HFF-Myc (cell line): Measurements from ENCODE around the gene CYB5R2.

Source experiments
- DNase-seq: peaks from one replicate; pipeline ENCODE4 v3.0.0-alpha.2; 2011; ENCODE audit warnings: low read depth; ENCODE audit errors: extremely low read depth
- H3K4me3 ChIP-seq: replicated peaks from 2 replicates; pipeline ENCODE4 v1.5.1; 2011; ENCODE audit warnings: low read depth, mild to moderate bottlenecking, control low read depth, low read length
- TF ChIP-seq, protein P1 (sequence below): IDR thresholded peaks from 2 replicates; pipeline ENCODE4 v1.5.1; 2012; ENCODE audit warnings: mild to moderate bottlenecking, low read depth, low read length, control low read depth; ENCODE audit errors: missing control alignments

Gene CYB5R2

DNA sequence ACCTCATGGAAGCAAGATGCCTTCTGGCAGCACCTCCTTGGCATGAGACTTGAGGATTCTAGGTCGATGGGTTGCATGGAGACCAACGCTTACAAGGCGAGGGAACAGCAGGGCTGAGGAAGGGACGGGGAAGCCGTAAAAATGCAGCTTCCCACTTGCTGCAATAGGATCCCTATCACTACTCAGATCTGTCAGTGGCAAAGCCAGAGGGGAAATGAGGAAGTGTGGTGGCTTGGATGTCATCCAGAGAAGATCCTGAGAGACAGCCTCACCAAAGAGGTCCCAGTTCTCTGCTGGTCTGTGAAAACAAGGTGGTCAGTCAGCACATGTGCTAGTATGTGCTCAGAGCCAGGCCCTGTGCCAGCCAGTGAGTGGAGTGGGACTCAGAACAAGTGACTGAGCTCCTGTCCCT is 22.2 kb downstream of the CYB5R2 start:
- H3K4me3 ChIP-seq: no peak overlapping the region
- DNase-seq: no peak
- TF ChIP-seq, protein P1, sequence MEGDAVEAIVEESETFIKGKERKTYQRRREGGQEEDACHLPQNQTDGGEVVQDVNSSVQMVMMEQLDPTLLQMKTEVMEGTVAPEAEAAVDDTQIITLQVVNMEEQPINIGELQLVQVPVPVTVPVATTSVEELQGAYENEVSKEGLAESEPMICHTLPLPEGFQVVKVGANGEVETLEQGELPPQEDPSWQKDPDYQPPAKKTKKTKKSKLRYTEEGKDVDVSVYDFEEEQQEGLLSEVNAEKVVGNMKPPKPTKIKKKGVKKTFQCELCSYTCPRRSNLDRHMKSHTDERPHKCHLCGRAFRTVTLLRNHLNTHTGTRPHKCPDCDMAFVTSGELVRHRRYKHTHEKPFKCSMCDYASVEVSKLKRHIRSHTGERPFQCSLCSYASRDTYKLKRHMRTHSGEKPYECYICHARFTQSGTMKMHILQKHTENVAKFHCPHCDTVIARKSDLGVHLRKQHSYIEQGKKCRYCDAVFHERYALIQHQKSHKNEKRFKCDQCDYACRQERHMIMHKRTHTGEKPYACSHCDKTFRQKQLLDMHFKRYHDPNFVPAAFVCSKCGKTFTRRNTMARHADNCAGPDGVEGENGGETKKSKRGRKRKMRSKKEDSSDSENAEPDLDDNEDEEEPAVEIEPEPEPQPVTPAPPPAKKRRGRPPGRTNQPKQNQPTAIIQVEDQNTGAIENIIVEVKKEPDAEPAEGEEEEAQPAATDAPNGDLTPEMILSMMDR: no peak

- TF ChIP-seq, protein P1: no peak
- DNase-seq: no peak
- no peak overlapping the region for H3K4me3 ChIP-seq
Observed at GRCh38 chr11:7648264-7648663, 25.0 kb downstream of the CYB5R2 start.

GRCh38 chr11:7646866-7647265 is 26.4 kb downstream of the CYB5R2 start:
- no peak for DNase-seq
- TF ChIP-seq, protein P1: no peak
- H3K4me3 ChIP-seq: no peak overlapping the region

DNA sequence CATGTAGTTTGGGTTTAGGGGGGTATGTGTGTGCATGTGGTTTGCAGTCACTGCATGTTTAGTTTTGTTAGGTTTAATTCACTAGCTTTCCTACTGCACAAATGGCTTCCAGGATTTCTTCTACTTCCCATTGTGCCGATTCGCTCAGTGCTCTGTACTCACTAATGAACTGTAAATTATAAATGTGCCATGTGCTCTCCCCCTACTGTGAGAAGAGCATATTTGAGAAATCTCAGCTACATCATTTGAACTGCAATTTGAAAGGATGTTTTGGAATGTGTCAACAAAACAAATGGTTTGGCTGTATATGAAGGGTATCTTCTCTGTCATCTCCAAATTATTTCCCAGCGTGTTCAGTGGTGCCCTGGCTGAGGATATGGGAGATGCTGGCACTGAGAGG is 28.1 kb downstream of the CYB5R2 start:
- no peak for DNase-seq
- H3K4me3 ChIP-seq: no peak overlapping the region

DNA sequence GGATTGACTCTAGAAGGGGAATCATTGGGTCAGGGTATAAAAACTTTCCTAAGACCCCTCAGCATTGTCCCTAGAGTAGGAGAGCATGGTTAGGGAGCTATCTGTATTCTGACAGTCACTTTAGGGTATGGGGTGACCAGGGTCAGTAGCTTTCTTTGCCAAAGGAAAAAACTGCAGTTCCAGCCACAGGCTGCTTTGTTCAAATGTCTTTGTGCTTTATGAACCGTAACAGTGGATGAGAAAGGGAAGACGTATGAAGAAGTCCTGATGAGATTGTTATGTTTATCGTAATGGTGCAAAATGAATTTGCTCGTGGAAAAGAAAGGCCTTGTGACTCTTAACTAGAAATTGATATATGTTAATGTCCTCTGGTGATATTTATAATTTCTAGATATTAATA is 30.0 kb downstream of the CYB5R2 start:
- no peak overlapping the region for H3K4me3 ChIP-seq
- TF ChIP-seq, protein P1: no peak
- no peak for DNase-seq

More for the DNA sequence above, 28.1 kb downstream of the CYB5R2 start:
- TF ChIP-seq, protein P1: no peak

DNA sequence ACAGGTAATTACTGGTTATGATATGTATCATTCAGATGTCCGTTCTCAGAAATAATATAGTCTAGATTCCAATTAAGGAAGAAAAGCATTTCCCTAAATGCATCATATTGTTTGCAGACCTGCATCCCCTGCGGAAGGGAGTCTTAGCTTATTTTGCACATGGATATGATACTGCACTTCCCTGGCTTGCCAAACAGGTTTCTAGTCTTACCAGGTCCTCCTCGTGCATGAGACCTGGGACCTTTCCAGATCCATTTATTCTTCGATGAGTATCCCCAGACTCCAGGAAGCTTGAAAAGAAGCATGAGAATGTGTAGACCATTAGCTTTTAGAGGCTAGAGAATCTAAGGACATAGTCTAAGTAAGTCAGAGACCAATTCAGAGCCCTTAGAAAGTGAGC is 30.6 kb downstream of the CYB5R2 start:
- DNase-seq: no peak
- H3K4me3 ChIP-seq: no peak overlapping the region
- TF ChIP-seq, protein P1: no peak

GRCh38 chr11:7640816-7641215 is 32.5 kb downstream of the CYB5R2 start:
- no peak for DNase-seq
- no peak overlapping the region for H3K4me3 ChIP-seq
- TF ChIP-seq, protein P1: no peak
